CD4-positive, alpha-beta T cell (primary cell): Measurements from ENCODE around the gene SMIM35. TPM values are rescaled to one million over a fixed set of nuclear protein-coding genes. Genes with fewer than 3 reads are reported as not detected.

Source experiments
- ATAC-seq: fragments of 200-7000 bp; cut with Tn5 transposase; one replicate; pipeline ENCODE4 v1.10.0; 2022; ENCODE audit warnings: mild to moderate bottlenecking; ENCODE audit not compliant: poor library complexity
- CTCF ChIA-PET: fragments of 350-600 bp; sonication (Branson Sonifier 250); formaldehyde crosslinking; loops from one replicate; lab custom pipeline; 2021; ENCODE audit warnings: antibody characterized with exemption, inconsistent platforms; lab: Charles Lee
- POLR2A ChIA-PET: fragments of 350-600 bp; sonication (Branson Sonifier 250); formaldehyde crosslinking; loops from one replicate; lab custom pipeline; 2021; ENCODE audit warnings: antibody characterized with exemption, inconsistent platforms; lab: Charles Lee
- DNase-seq, 14 experiments: peaks; one replicate each; pipeline ENCODE4 v3.0.0-alpha.2; 2013 to 2020; ENCODE audit warnings: mixed read lengths in 2 of 14
- H3K27ac ChIP-seq, 2 donors: one replicate each; pipeline versions ENCODE4 v1.5.1 to v1.7.0; 2013; ENCODE audit warnings: low read length in 2 of 2, low read depth in 1 of 2, mild to moderate bottlenecking in 1 of 2
- H3K27me3 ChIP-seq, 2 experiments: 1 replicate in 1 of 2; 2 replicates in 1 of 2; pipeline versions ENCODE4 v1.6.1 to v1.7.0; 2013; ENCODE audit warnings: low read length in 2 of 2, control low read depth in 1 of 2, mild to moderate bottlenecking in 1 of 2, moderate library complexity in 1 of 2; ENCODE audit not compliant: insufficient read depth in 2 of 2, control insufficient read depth in 1 of 2
- H3K36me3 ChIP-seq: one replicate; pipeline ENCODE4 v1.6.1; 2013; ENCODE audit warnings: low read length, control low read depth; ENCODE audit not compliant: insufficient read depth
- H3K4me1 ChIP-seq: one replicate; pipeline ENCODE4 v1.6.1; 2013; ENCODE audit warnings: low read length, control low read depth; ENCODE audit not compliant: insufficient read depth
- H3K4me3 ChIP-seq: one replicate; pipeline ENCODE4 v1.5.1; 2013; ENCODE audit warnings: mild to moderate bottlenecking, low read length, moderate library complexity
- H3K9me3 ChIP-seq, 2 experiments: 1 replicate in 1 of 2; 2 replicates in 1 of 2; pipeline versions ENCODE4 v1.6.1 to v1.7.0; 2013; ENCODE audit warnings: low read length in 2 of 2, mild to moderate bottlenecking in 2 of 2, control low read depth in 1 of 2, moderate library complexity in 1 of 2; ENCODE audit not compliant: control insufficient read depth in 1 of 2, insufficient read depth in 1 of 2
- H3K27ac Mint-ChIP-seq: one replicate; pipeline ENCODE4 v1.8.0; 2020; ENCODE audit warnings: mixed read lengths
- H3K27me3 Mint-ChIP-seq: one replicate; pipeline ENCODE4 v1.8.0; 2021; ENCODE audit warnings: mixed read lengths
- H3K36me3 Mint-ChIP-seq: one replicate; pipeline ENCODE4 v1.8.0; 2021; ENCODE audit warnings: low read depth, mixed read lengths
- H3K4me1 Mint-ChIP-seq: one replicate; pipeline ENCODE4 v1.8.0; 2021; ENCODE audit warnings: low read depth, mixed read lengths
- H3K4me3 Mint-ChIP-seq: one replicate; pipeline ENCODE4 v1.8.0; 2020; ENCODE audit warnings: mild to moderate bottlenecking, mixed read lengths
- H3K9me3 Mint-ChIP-seq: one replicate; pipeline ENCODE4 v1.8.0; 2020; ENCODE audit warnings: mixed read lengths
- CTCF ChIP-seq: fragments of 200-600 bp; IDR thresholded peaks from one replicate; pipeline ENCODE4 v1.8.0; 2022; ENCODE audit warnings: antibody characterized with exemption, mild to moderate bottlenecking
- intact Hi-C, 2 experiments: fragments of 100-400 bp; cut with DNase I in 1 of 2; cut with micrococcal nuclease in 1 of 2; formaldehyde crosslinking; loops; one replicate each; pipeline versions ENCODE4 v1.15.1 to v1.9.0; 2023 to 2025; cut with DNase I, micrococcal nuclease
- total RNA-seq, 174 experiments: library from RNA in 2 of 174; stranded (reverse) in 2 of 174; gene quantifications; one replicate each; pipeline ENCODE4 v1.2.3 and lab custom pipeline; 2021 to 2026

Gene SMIM35
- total RNA-seq, 2 experiments from 2014 or later = 0.06 to 0.08 TPM

- Histone ChIP-seq H3K4me1 (peaks cover 88% of the 10 kb centered on the region), H3K27ac (peak overlapping the region; percentile 19 to 34), H3K4me3 (no peak overlapping the region), H3K36me3 (peaks cover 100% of the 10 kb centered on the region), H3K27me3 (no peaks in the 10 kb centered on the region), H3K9me3 (no peaks in the 10 kb centered on the region)
- DNase-seq (no peak), ATAC-seq (no peak)
- intact Hi-C loops = no loop called here
- Mint-ChIP-seq H3K4me3 (no peak overlapping the region), H3K36me3 (peaks cover 100% of the 10 kb centered on the region), H3K9me3 (no peaks in the 10 kb centered on the region), H3K27ac (peak overlapping the region; percentile 74), H3K4me1 (peaks cover 81% of the 10 kb centered on the region), H3K27me3 (no peaks in the 10 kb centered on the region)
- no peak for TF ChIP-seq CTCF
- ChIA-PET CTCF (interaction anchor here (1.4 kb wide), 1 partner anchor 45 kb away, joined by 3 read pairs; no protein-coding TSS in a partner anchor), POLR2A (interaction anchor here (1.3 to 24.2 kb wide), 5 partner anchors 7 to 57 kb away, joined by 3 to 392 read pairs (median 273); partner anchors contain the start of gene IL10RA)
Observed at GRCh38 chr11:117995472-117995871, 91.3 kb downstream of the SMIM35 start.

GRCh38 chr11:117993988-117994745 lies 92.6 kb downstream of the SMIM35 start:
- no peaks in the 10 kb centered on the region for H3K27me3 ChIP-seq
- peak overlapping the region; percentile 34 to 67 for H3K27ac ChIP-seq
- ChIA-PET POLR2A (interaction anchor here (1.0 to 24.2 kb wide), 5 partner anchors 7 to 179 kb away, joined by 4 to 392 read pairs (median 273); partner anchors contain the start of gene IL10RA), CTCF (interaction anchor here (1.1 to 1.6 kb wide), 4 partner anchors 27 to 187 kb away, joined by 3 to 4 read pairs (median 3); no protein-coding TSS in a partner anchor)
- ATAC-seq = no peak
- peaks cover 86% of the 10 kb centered on the region for H3K4me1 ChIP-seq
- peak overlapping the region; percentile 98 for H3K4me3 ChIP-seq
- peak overlapping the region; percentile 87 for H3K27ac Mint-ChIP-seq
- no peaks in the 10 kb centered on the region for H3K27me3 Mint-ChIP-seq
- no peaks in the 10 kb centered on the region for H3K9me3 ChIP-seq
- peaks cover 100% of the 10 kb centered on the region for H3K36me3 Mint-ChIP-seq
- peak overlapping the region; percentile 38 for H3K4me3 Mint-ChIP-seq
- no peaks in the 10 kb centered on the region for H3K9me3 Mint-ChIP-seq
- H3K36me3 ChIP-seq = peaks cover 100% of the 10 kb centered on the region
- DNase-seq = peak in 1 of 14 experiments; percentile 17
- intact Hi-C loops = no loop called here
- TF ChIP-seq CTCF = no peak
- peaks cover 85% of the 10 kb centered on the region for H3K4me1 Mint-ChIP-seq

GRCh38 chr11:117992620-117993019 lies 94.1 kb downstream of the SMIM35 start:
- ATAC-seq = no peak
- CTCF ChIA-PET = interaction anchor here (1.5 kb wide), 1 partner anchor 46 kb away, joined by 5 read pairs; no protein-coding TSS in a partner anchor
- H3K4me3 ChIP-seq = peak overlapping the region; percentile 98
- peaks cover 83% of the 10 kb centered on the region for H3K4me1 Mint-ChIP-seq
- peaks cover 100% of the 10 kb centered on the region for H3K36me3 ChIP-seq
- POLR2A ChIA-PET = interaction anchor here (0.8 to 24.2 kb wide), 4 partner anchors 10 to 60 kb away, joined by 4 to 392 read pairs (median 34); no protein-coding TSS in a partner anchor
- peak overlapping the region; percentile 79 for H3K4me3 Mint-ChIP-seq
- H3K27me3 ChIP-seq = no peaks in the 10 kb centered on the region
- peak overlapping the region; percentile 34 to 67 for H3K27ac ChIP-seq
- TF ChIP-seq CTCF = no peak
- H3K4me1 ChIP-seq = peaks cover 87% of the 10 kb centered on the region
- intact Hi-C loops = no loop called here
- H3K27me3 Mint-ChIP-seq = no peaks in the 10 kb centered on the region
- peaks cover 100% of the 10 kb centered on the region for H3K36me3 Mint-ChIP-seq
- H3K27ac Mint-ChIP-seq = peak overlapping the region; percentile 87
- DNase-seq = no peak
- H3K9me3 Mint-ChIP-seq = no peaks in the 10 kb centered on the region
- no peaks in the 10 kb centered on the region for H3K9me3 ChIP-seq
